ENCODE measurements around the gene GDF9. TPM values are rescaled to one million over a fixed set of nuclear protein-coding genes. Genes with fewer than 3 reads are reported as not detected.
A peak's percentile ranks its signal among the peaks of the same experiment; 100 is the strongest.

The GDF9 gene
- total RNA-seq, 2 donors from 2014 or later, result 1.1 to 1.3 TPM

GRCh38 chr5:132828846-132829494 is 37.3 kb downstream of the GDF9 start:
- ATAC-seq, result no peak

GRCh38 chr5:132827943-132828673 is 38.2 kb downstream of the GDF9 start:
- no peak for ATAC-seq
- Mint-ChIP-seq H3K27ac (no peak overlapping the region), H3K9me3 (no peaks in the 10 kb centered on the region), H3K36me3 (no peaks in the 10 kb centered on the region)
- DNase-seq (ENCODE audit: low spot score in 2 of 2), result no peak

More at GRCh38 chr5:132828846-132829494, 37.3 kb downstream of the GDF9 start:
- Mint-ChIP-seq H3K36me3 (no peaks in the 10 kb centered on the region), H3K9me3 (no peaks in the 10 kb centered on the region), H3K27ac (no peak overlapping the region)
- no peak for DNase-seq (ENCODE audit: low spot score in 2 of 2)

GRCh38 chr5:132826424-132827082 is 39.7 kb downstream of the GDF9 start:
- Mint-ChIP-seq H3K36me3 (no peaks in the 10 kb centered on the region), H3K27ac (no peak overlapping the region), H3K9me3 (no peaks in the 10 kb centered on the region)
- DNase-seq (ENCODE audit: low spot score in 2 of 2) (no peak), ATAC-seq (no peak)

GRCh38 chr5:132825834-132826391 is 40.4 kb downstream of the GDF9 start:
- DNase-seq (ENCODE audit: low spot score in 2 of 2) (no peak), ATAC-seq (peak in 1 of 2 donors; percentile 59)
- H3K9me3 Mint-ChIP-seq, result no peaks in the 10 kb centered on the region
- H3K36me3 Mint-ChIP-seq, result no peaks in the 10 kb centered on the region
- H3K27ac Mint-ChIP-seq, result no peak overlapping the region

GRCh38 chr5:132825033-132825833 is 41.0 kb downstream of the GDF9 start:
- ATAC-seq, result peak in 1 of 2 donors; percentile 10
- DNase-seq (ENCODE audit: low spot score in 2 of 2), result no peak
- no peaks in the 10 kb centered on the region for H3K9me3 Mint-ChIP-seq
- no peaks in the 10 kb centered on the region for H3K36me3 Mint-ChIP-seq
- H3K27ac Mint-ChIP-seq, result no peak overlapping the region

GRCh38 chr5:132824426-132824825 is 41.8 kb downstream of the GDF9 start:
- no peak for ATAC-seq
- no peak overlapping the region for H3K27ac Mint-ChIP-seq
- DNase-seq (ENCODE audit: low spot score in 2 of 2), result no peak
- no peaks in the 10 kb centered on the region for H3K9me3 Mint-ChIP-seq
- no peaks in the 10 kb centered on the region for H3K36me3 Mint-ChIP-seq

- no peaks in the 10 kb centered on the region for H3K9me3 Mint-ChIP-seq
- ATAC-seq (no peak), DNase-seq (ENCODE audit: low spot score in 2 of 2) (no peak)
- H3K36me3 Mint-ChIP-seq, result no peaks in the 10 kb centered on the region
- H3K27ac Mint-ChIP-seq, result no peak overlapping the region
These were observed 42.7 kb downstream of the GDF9 start for GRCh38 chr5:132823481-132824050.

GRCh38 chr5:132822650-132823480 is 43.4 kb downstream of the GDF9 start:
- Mint-ChIP-seq H3K27ac (no peak overlapping the region), H3K36me3 (no peaks in the 10 kb centered on the region), H3K9me3 (no peaks in the 10 kb centered on the region)
- no peak for DNase-seq (ENCODE audit: low spot score in 2 of 2)
- ATAC-seq, result peak in 1 of 2 donors; percentile 17

- H3K36me3 Mint-ChIP-seq, result no peaks in the 10 kb centered on the region
- no peak overlapping the region for H3K27ac Mint-ChIP-seq
- DNase-seq (ENCODE audit: low spot score in 2 of 2) (no peak), ATAC-seq (no peak)
- H3K9me3 Mint-ChIP-seq, result no peaks in the 10 kb centered on the region
These were observed 44.5 kb downstream of the GDF9 start for GRCh38 chr5:132821791-132822190.

GRCh38 chr5:132821350-132821749 is 44.9 kb downstream of the GDF9 start:
- Mint-ChIP-seq H3K36me3 (no peaks in the 10 kb centered on the region), H3K9me3 (no peaks in the 10 kb centered on the region), H3K27ac (no peak overlapping the region)
- DNase-seq (ENCODE audit: low spot score in 2 of 2) (no peak), ATAC-seq (no peak)

- ATAC-seq, result peak; percentile 87 to 95
- H3K36me3 Mint-ChIP-seq, result peaks cover 1% of the 10 kb centered on the region in 2 donors
- H3K9me3 Mint-ChIP-seq, result no peaks in the 10 kb centered on the region
- no peak overlapping the region for H3K27ac Mint-ChIP-seq
- peak; percentile 81 to 94 for DNase-seq (ENCODE audit: low spot score in 2 of 2)
These were observed 46.0 kb downstream of the GDF9 start for GRCh38 chr5:132820162-132820754.

GRCh38 chr5:132819468-132819867 is 46.8 kb downstream of the GDF9 start:
- ATAC-seq, result no peak
- Mint-ChIP-seq H3K27ac (no peak overlapping the region), H3K9me3 (no peaks in the 10 kb centered on the region), H3K36me3 (peaks cover 5% of the 10 kb centered on the region in 2 donors)
- DNase-seq (ENCODE audit: low spot score in 2 of 2), result no peak

- H3K27ac Mint-ChIP-seq, result no peak overlapping the region
- peaks cover 5% of the 10 kb centered on the region in 2 donors for H3K36me3 Mint-ChIP-seq
- no peaks in the 10 kb centered on the region for H3K9me3 Mint-ChIP-seq
- ATAC-seq (no peak), DNase-seq (ENCODE audit: low spot score in 2 of 2) (no peak)
These were observed 49.3 kb downstream of the GDF9 start for GRCh38 chr5:132817011-132817410.

- Mint-ChIP-seq H3K27ac (no peak overlapping the region), H3K36me3 (peaks cover 5% of the 10 kb centered on the region in 2 donors), H3K9me3 (no peaks in the 10 kb centered on the region)
- no peak for DNase-seq (ENCODE audit: low spot score in 2 of 2)
- no peak for ATAC-seq
These were observed 49.7 kb downstream of the GDF9 start for GRCh38 chr5:132816554-132816953.

- no peak overlapping the region for H3K27ac Mint-ChIP-seq
- no peaks in the 10 kb centered on the region for H3K9me3 Mint-ChIP-seq
- H3K36me3 Mint-ChIP-seq, result peaks cover 5% of the 10 kb centered on the region in 2 donors
- DNase-seq (ENCODE audit: low spot score in 2 of 2), result no peak
- ATAC-seq, result no peak
These were observed 50.2 kb downstream of the GDF9 start for GRCh38 chr5:132816083-132816482.

Data from activated naive CD4-positive, alpha-beta T cell treated with anti-CD3 and anti-CD28 coated beads, Interleukin-2, amount 50 U/mL, for 72 hours (primary cell).